Panc1 (cell line): ENCODE measurements around the gene RPS24. TPM values are rescaled to one million over a fixed set of nuclear protein-coding genes. Genes with fewer than 3 reads are reported as not detected.

Source experiments
- ATAC-seq: fragments of 200-7000 bp; cut with Tn5 transposase; 2 replicates; pipeline ENCODE4 v1.9.1; 2020; ENCODE audit warnings: mild to moderate bottlenecking, moderate library complexity
- BruUV-seq: library from RNA; stranded (reverse); fragments of 400-500 nt; replicated peaks from 2 replicates; lab custom pipeline; 2021; lab: Mats Ljungman, UMichigan
- CTCF ChIA-PET: fragments of 300-600 bp; sonication (Branson Sonifier 250); formaldehyde crosslinking; loops from one replicate; lab custom pipeline; 2022; ENCODE audit warnings: antibody characterized with exemption; lab: Charles Lee
- POLR2A ChIA-PET: fragments of 300-600 bp; sonication (Branson Sonifier 250); formaldehyde crosslinking; loops from one replicate; lab custom pipeline; 2022; ENCODE audit warnings: antibody characterized with exemption; lab: Charles Lee
- DNase-seq: peaks from one replicate; pipeline ENCODE4 v3.0.0-alpha.2; 2010; ENCODE audit warnings: low read depth, low spot score
- H3K27ac ChIP-seq: 2 replicates; pipeline ENCODE4 v1.5.1; 2011; ENCODE audit warnings: mild to moderate bottlenecking, low read length, inconsistent platforms
- H3K27me3 ChIP-seq: fragments of 200-500 bp; sonication (Bioruptor generic); 2 replicates; pipeline ENCODE4 v1.6.0; 2014; ENCODE audit warnings: low read length, inconsistent platforms; ENCODE audit not compliant: control insufficient read depth, insufficient read depth
- H3K36me3 ChIP-seq: fragments of 200-500 bp; sonication (Bioruptor generic); 2 replicates; pipeline ENCODE4 v1.5.1; 2014; ENCODE audit warnings: inconsistent platforms, mild to moderate bottlenecking, low read length, moderate library complexity; ENCODE audit not compliant: control insufficient read depth, insufficient read depth
- H3K4me1 ChIP-seq: 2 replicates; pipeline ENCODE4 v1.5.1; 2011; ENCODE audit warnings: inconsistent platforms, mild to moderate bottlenecking, low read length, moderate library complexity; ENCODE audit not compliant: control insufficient read depth, insufficient read depth
- H3K4me3 ChIP-seq, 2 experiments: 2 replicates each; pipeline ENCODE4 v1.5.1; 2011 to 2012; ENCODE audit warnings: low read depth in 2 of 2, low read length in 2 of 2, mild to moderate bottlenecking in 2 of 2, inconsistent platforms in 1 of 2, moderate library complexity in 1 of 2
- H3K9me3 ChIP-seq: fragments of 200-500 bp; sonication (Bioruptor generic); 2 replicates; pipeline ENCODE4 v1.5.1; 2014; ENCODE audit warnings: low read depth, mild to moderate bottlenecking, inconsistent platforms, low read length, moderate library complexity; ENCODE audit not compliant: control insufficient read depth, insufficient read depth
- POLR2AphosphoS5 ChIP-seq: IDR thresholded peaks from 2 replicates; pipeline ENCODE4 v1.6.1; 2012; ENCODE audit warnings: mild to moderate bottlenecking, low read depth, low read length, moderate library complexity
- SIN3A ChIP-seq: IDR thresholded peaks from 2 replicates; pipeline ENCODE4 v1.6.1; 2012; ENCODE audit warnings: low read depth, mild to moderate bottlenecking, low read length, moderate library complexity, borderline replicate concordance; ENCODE audit not compliant: insufficient read depth
- TCF7L2 ChIP-seq: IDR thresholded peaks from 2 replicates; pipeline ENCODE4 v1.6.1; 2011; ENCODE audit warnings: mild to moderate bottlenecking, low read depth, low read length, inconsistent platforms
- in situ Hi-C: cut with HindIII; loops from 2 replicates; pipeline ENCODE4 v1.10.0; 2016; ENCODE audit warnings: low sequenced_read_pairs, low pct_unique_long_range_greater_than_20kb
- intact Hi-C: fragments of 100-400 bp; cut with micrococcal nuclease; formaldehyde crosslinking; loops from one replicate; pipeline ENCODE4 v1.10.0; 2022; ENCODE audit not compliant: unreplicated experiment
- total RNA-seq: library from RNA; stranded (reverse); gene quantifications from one replicate; pipeline ENCODE4 v1.2.1, GENCODE V29; 2021; ENCODE audit not compliant: unreplicated experiment
- TF ChIP-seq, protein P1 (sequence below): fragments of 450-650 bp; IDR thresholded peaks from 2 replicates; pipeline ENCODE4 v1.5.1; 2017; ENCODE audit warnings: mild to moderate bottlenecking
- TF ChIP-seq, protein P2 (sequence below), 2 experiments: IDR thresholded peaks; 2 replicates each; pipeline ENCODE4 v1.6.1; 2011 to 2012; ENCODE audit warnings: low read depth in 2 of 2, control low read depth in 1 of 2, low read length in 1 of 2, mild to moderate bottlenecking in 1 of 2, moderate library complexity in 1 of 2; ENCODE audit not compliant: insufficient read depth in 1 of 2

Gene RPS24
- total RNA-seq, 1 experiment from 2014 or later, result 1,400 TPM

DNA sequence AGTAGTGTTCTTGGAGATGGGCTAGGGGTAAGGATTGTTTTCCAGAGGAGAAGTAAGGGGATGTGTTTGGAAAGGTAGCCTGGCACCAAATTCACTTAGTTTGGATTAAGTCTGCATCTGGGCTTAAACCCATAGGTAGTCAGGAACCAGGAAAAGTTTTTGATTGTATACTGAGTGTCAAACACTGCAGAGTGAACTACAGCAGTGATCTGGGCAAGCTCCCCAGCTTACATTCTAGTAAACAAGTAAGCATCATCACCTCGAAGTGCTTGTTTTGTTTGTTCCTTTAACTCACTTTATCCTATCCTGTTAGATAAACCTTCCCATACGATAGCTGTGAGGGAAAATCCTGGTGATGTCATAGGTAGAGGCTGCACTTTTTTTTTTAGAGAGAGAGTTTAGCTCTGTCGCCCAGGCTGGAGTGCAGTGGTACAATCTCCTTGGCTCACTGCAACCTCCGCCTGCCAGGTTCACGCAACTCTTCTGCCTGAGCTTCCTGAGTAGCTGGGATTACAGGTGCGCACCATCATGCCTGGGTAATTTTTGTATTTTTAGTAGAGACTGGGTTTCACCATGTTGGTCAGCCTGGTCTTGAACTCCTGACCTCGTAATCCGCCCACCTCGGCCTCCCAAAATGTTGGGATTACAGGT, 2.4 kb downstream of the RPS24 start:
- POLR2A ChIA-PET, result interaction anchor here (0.6 kb wide), 1 partner anchor 12 kb away, joined by 4 read pairs; no protein-coding TSS in a partner anchor
- TF ChIP-seq, protein P1, sequence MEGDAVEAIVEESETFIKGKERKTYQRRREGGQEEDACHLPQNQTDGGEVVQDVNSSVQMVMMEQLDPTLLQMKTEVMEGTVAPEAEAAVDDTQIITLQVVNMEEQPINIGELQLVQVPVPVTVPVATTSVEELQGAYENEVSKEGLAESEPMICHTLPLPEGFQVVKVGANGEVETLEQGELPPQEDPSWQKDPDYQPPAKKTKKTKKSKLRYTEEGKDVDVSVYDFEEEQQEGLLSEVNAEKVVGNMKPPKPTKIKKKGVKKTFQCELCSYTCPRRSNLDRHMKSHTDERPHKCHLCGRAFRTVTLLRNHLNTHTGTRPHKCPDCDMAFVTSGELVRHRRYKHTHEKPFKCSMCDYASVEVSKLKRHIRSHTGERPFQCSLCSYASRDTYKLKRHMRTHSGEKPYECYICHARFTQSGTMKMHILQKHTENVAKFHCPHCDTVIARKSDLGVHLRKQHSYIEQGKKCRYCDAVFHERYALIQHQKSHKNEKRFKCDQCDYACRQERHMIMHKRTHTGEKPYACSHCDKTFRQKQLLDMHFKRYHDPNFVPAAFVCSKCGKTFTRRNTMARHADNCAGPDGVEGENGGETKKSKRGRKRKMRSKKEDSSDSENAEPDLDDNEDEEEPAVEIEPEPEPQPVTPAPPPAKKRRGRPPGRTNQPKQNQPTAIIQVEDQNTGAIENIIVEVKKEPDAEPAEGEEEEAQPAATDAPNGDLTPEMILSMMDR, result no peak
- TF ChIP-seq POLR2AphosphoS5, result no peak
- TF ChIP-seq SIN3A, result no peak
- TF ChIP-seq, protein P2, sequence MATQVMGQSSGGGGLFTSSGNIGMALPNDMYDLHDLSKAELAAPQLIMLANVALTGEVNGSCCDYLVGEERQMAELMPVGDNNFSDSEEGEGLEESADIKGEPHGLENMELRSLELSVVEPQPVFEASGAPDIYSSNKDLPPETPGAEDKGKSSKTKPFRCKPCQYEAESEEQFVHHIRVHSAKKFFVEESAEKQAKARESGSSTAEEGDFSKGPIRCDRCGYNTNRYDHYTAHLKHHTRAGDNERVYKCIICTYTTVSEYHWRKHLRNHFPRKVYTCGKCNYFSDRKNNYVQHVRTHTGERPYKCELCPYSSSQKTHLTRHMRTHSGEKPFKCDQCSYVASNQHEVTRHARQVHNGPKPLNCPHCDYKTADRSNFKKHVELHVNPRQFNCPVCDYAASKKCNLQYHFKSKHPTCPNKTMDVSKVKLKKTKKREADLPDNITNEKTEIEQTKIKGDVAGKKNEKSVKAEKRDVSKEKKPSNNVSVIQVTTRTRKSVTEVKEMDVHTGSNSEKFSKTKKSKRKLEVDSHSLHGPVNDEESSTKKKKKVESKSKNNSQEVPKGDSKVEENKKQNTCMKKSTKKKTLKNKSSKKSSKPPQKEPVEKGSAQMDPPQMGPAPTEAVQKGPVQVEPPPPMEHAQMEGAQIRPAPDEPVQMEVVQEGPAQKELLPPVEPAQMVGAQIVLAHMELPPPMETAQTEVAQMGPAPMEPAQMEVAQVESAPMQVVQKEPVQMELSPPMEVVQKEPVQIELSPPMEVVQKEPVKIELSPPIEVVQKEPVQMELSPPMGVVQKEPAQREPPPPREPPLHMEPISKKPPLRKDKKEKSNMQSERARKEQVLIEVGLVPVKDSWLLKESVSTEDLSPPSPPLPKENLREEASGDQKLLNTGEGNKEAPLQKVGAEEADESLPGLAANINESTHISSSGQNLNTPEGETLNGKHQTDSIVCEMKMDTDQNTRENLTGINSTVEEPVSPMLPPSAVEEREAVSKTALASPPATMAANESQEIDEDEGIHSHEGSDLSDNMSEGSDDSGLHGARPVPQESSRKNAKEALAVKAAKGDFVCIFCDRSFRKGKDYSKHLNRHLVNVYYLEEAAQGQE (IDR thresholded peaks at IDR 0.05; ENCODE audit: insufficient read depth in 1 of 2, low read depth in 2 of 2, low read length in 1 of 2), result no peak
- TF ChIP-seq TCF7L2, result no peak
- ATAC-seq (no peak), DNase-seq (no peak)
- H3K27ac ChIP-seq, result peak overlapping the region; percentile 99; the same call in 1 of the 2 replicates
- intact Hi-C loops (no loop called here), in situ Hi-C loops (no loop called here)
- no peaks in the 10 kb centered on the region for H3K27me3 ChIP-seq
- CTCF ChIA-PET, result no interaction called here
- H3K36me3 ChIP-seq, result peaks cover 65% of the 10 kb centered on the region
- H3K9me3 ChIP-seq, result no peaks in the 10 kb centered on the region
- H3K4me3 ChIP-seq, result peak overlapping the region; percentile 87 to 92
- BruUV-seq, result no TSS peak
- peaks cover 48% of the 10 kb centered on the region for H3K4me1 ChIP-seq

DNA sequence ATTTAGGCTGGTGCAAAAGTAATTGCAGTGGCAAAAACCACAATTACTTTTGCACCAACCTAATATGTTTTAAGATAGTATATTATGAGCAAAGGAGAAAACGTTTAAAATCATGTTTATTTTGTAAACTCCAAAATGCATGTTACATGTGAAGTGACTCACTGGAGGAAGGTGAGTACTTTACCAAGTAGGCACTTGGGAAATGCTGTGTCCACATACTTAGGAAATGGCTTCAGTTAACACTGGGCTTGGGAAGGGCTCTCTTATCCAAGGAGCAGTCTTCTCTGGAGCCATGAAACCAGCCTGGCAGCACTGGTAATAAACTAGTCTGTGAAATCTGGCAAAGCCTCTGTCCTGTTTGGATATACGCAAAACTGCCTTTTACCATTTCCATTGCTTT, 4.4 kb downstream of the RPS24 start:
- TF ChIP-seq, protein P1, result no peak
- TF ChIP-seq POLR2AphosphoS5, result no peak; the same call in 1 of the 2 replicates
- no peak for TF ChIP-seq TCF7L2
- peaks cover 56% of the 10 kb centered on the region for H3K4me1 ChIP-seq
- POLR2A ChIA-PET, result interaction anchor here (0.6 kb wide), 1 partner anchor 264 kb away, joined by 3 read pairs; no protein-coding TSS in a partner anchor
- H3K36me3 ChIP-seq, result peaks cover 75% of the 10 kb centered on the region
- in situ Hi-C loops (no loop called here), intact Hi-C loops (no loop called here)
- ATAC-seq, result no peak
- no TSS peak for BruUV-seq
- H3K27ac ChIP-seq, result no peak overlapping the region
- CTCF ChIA-PET, result no interaction called here
- H3K4me3 ChIP-seq, result no peak overlapping the region
- H3K9me3 ChIP-seq, result no peaks in the 10 kb centered on the region
- H3K27me3 ChIP-seq, result no peaks in the 10 kb centered on the region
- no peak for DNase-seq
